ENCODE results near the gene PLEKHH2.

- TF ChIP-seq EZH2 (IDR thresholded peaks at IDR 0.05) (no peak), POLR2AphosphoS5 (IDR thresholded peaks at IDR 0.05; ENCODE audit: borderline replicate concordance, low read depth, low read length) (no peak)
These were observed 38.7 kb downstream of the PLEKHH2 start for GRCh38 chr2:43675646-43676321.

All from SK-N-MC (cell line).